Keratinocyte (primary cell): ENCODE measurements around the gene KLF7. TPM values are rescaled to one million over a fixed set of nuclear protein-coding genes. Genes with fewer than 3 reads are reported as not detected.

ENCODE experiments used
- DNase-seq: peaks from one replicate; pipeline ENCODE4 v3.0.0-alpha.2; 2011; ENCODE audit warnings: low read depth, missing footprints, low spot score
- FAIRE-seq: peaks from 2 replicates; lab custom pipeline; 2011; peaks lifted over from hg19 to GRCh38; lab: Jason Lieb, UNC
- H2AFZ ChIP-seq: 2 replicates; pipeline ENCODE4 v1.6.0; 2012; ENCODE audit warnings: low read length, control low read depth, inconsistent platforms; ENCODE audit not compliant: control insufficient read depth
- H3K27ac ChIP-seq: 2 replicates; pipeline ENCODE4 v1.5.1; 2011; ENCODE audit warnings: low read length; ENCODE audit not compliant: control insufficient read depth, insufficient read depth
- H3K27me3 ChIP-seq: 3 replicates; pipeline ENCODE4 v1.6.0; 2011; ENCODE audit warnings: low read length; ENCODE audit not compliant: control insufficient read depth, insufficient read depth; ENCODE audit errors: extremely low read depth
- H3K36me3 ChIP-seq, 2 experiments: 2 replicates in 1 of 2; 3 replicates in 1 of 2; pipeline ENCODE4 v1.5.1; 2011; ENCODE audit warnings: low read length in 2 of 2, mild to moderate bottlenecking in 1 of 2; ENCODE audit not compliant: control insufficient read depth in 2 of 2, insufficient read depth in 2 of 2; ENCODE audit errors: extremely low read depth in 1 of 2
- H3K4me1 ChIP-seq: 3 replicates; pipeline ENCODE4 v1.5.1; 2011; ENCODE audit warnings: low read length; ENCODE audit not compliant: control insufficient read depth, insufficient read depth; ENCODE audit errors: extremely low read depth
- H3K4me2 ChIP-seq: 3 replicates; pipeline ENCODE4 v1.6.0; 2011; ENCODE audit warnings: low read depth, low read length; ENCODE audit not compliant: control insufficient read depth, insufficient read depth; ENCODE audit errors: extremely low read depth
- H3K4me3 ChIP-seq, 3 experiments: fragments of 200-600 bp in 1 of 3; sonication (generic) in 1 of 3; 2 replicates in 2 of 3; 3 replicates in 1 of 3; pipeline ENCODE4 v1.5.1; 2011 to 2016; ENCODE audit warnings: low read length in 3 of 3, mild to moderate bottlenecking in 3 of 3, control low read depth in 2 of 3, inconsistent platforms in 1 of 3, low read depth in 1 of 3, mixed read lengths in 1 of 3, mixed run types in 1 of 3, moderate library complexity in 1 of 3; ENCODE audit not compliant: control insufficient read depth in 2 of 3, insufficient read depth in 2 of 3; ENCODE audit errors: extremely low read depth in 1 of 3
- H3K79me2 ChIP-seq: 2 replicates; pipeline ENCODE4 v1.6.0; 2012; ENCODE audit warnings: low read length; ENCODE audit not compliant: control insufficient read depth, insufficient read depth
- H3K9ac ChIP-seq: 3 replicates; pipeline ENCODE4 v1.6.0; 2011; ENCODE audit warnings: low read length; ENCODE audit not compliant: control insufficient read depth, insufficient read depth; ENCODE audit errors: extremely low read depth
- H3K9me1 ChIP-seq: 3 replicates; pipeline ENCODE4 v1.6.0; 2011; ENCODE audit warnings: low read length; ENCODE audit not compliant: control insufficient read depth, insufficient read depth; ENCODE audit errors: extremely low read depth
- H3K9me3 ChIP-seq: 2 replicates; pipeline ENCODE4 v1.5.1; 2012; ENCODE audit warnings: low read depth, low read length; ENCODE audit not compliant: control insufficient read depth
- H4K20me1 ChIP-seq: 3 replicates; pipeline ENCODE4 v1.6.0; 2011; ENCODE audit warnings: low read length; ENCODE audit not compliant: control insufficient read depth, insufficient read depth; ENCODE audit errors: extremely low read depth
- EZH2 ChIP-seq: IDR thresholded peaks from one replicate; pipeline ENCODE4 v1.6.1; 2012; ENCODE audit warnings: inconsistent platforms, mild to moderate bottlenecking, low read length, moderate library complexity
- dilution Hi-C: fragments of 300-500 bp; cut with MboI; formaldehyde crosslinking; loops from one replicate; pipeline ENCODE4 v1.7.0; 2020; ENCODE audit warnings: low sequenced_read_pairs; ENCODE audit not compliant: extremely low pct_ligation_motif_present
- polyA plus RNA-seq, 5 experiments: library from polyadenylated mRNA; depleted of rRNA in 3 of 5; stranded (reverse) in 3 of 5; stranded (forward) in 1 of 5; unstranded in 1 of 5; fragments of >200 nt; gene quantifications; 1 replicate in 1 of 5; 2 replicates in 3 of 5; 3 replicates in 1 of 5; pipeline versions ENCODE4 v1.2.1 to v1.2.3, GENCODE V29; 2011 to 2012; ENCODE audit warnings: missing spikeins in 2 of 5, low read depth in 1 of 5, low replicate concordance in 1 of 5
- TF ChIP-seq, protein P1 (sequence below), 3 experiments: IDR thresholded peaks in 1 of 3; conservative IDR thresholded peaks in 1 of 3; optimal IDR thresholded peaks in 1 of 3; 2 replicates in 2 of 3; 3 replicates in 1 of 3; pipeline versions ENCODE3 to v1.5.1; 2011; ENCODE audit warnings: low read length in 3 of 3, mild to moderate bottlenecking in 3 of 3, moderate library complexity in 2 of 3, control low read depth in 1 of 3, inconsistent platforms in 1 of 3; ENCODE audit not compliant: insufficient read depth in 2 of 3; ENCODE audit errors: extremely low read depth in 1 of 3

The KLF7 gene
- polyA plus RNA-seq, 1 donor (not counting 4 experiments of a cell fraction or from before 2014, with no cell fraction given), result 44.7 TPM

DNA sequence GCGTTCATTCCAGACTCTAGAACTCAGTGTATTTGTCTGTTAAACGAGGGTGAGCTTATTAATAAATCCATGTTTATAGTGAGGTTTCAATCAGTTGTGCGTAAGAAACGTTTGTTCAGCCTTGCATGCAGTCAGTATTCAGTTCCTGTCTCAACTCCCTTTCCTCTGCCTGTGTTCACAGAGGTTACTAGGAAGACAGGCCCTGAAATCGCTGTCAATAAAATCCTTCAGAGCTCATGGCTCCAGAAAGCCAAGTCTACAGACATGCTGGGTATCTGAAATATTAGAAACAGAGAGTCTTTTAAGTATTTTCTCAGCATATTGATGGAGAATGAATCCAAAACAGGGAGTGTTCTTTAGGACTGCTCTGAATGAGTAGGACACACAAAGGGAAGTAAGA is 75.4 kb downstream of the KLF7 start:
- peaks cover 17 to 55% of the 10 kb centered on the region in 2 experiments for H3K36me3 ChIP-seq
- H3K79me2 ChIP-seq, result peaks cover 80% of the 10 kb centered on the region
- no peaks in the 10 kb centered on the region for H3K4me1 ChIP-seq
- no peak overlapping the region for H3K27ac ChIP-seq
- H3K9ac ChIP-seq, result no peak overlapping the region
- peaks cover 5% of the 10 kb centered on the region for H4K20me1 ChIP-seq
- TF ChIP-seq, protein P1, sequence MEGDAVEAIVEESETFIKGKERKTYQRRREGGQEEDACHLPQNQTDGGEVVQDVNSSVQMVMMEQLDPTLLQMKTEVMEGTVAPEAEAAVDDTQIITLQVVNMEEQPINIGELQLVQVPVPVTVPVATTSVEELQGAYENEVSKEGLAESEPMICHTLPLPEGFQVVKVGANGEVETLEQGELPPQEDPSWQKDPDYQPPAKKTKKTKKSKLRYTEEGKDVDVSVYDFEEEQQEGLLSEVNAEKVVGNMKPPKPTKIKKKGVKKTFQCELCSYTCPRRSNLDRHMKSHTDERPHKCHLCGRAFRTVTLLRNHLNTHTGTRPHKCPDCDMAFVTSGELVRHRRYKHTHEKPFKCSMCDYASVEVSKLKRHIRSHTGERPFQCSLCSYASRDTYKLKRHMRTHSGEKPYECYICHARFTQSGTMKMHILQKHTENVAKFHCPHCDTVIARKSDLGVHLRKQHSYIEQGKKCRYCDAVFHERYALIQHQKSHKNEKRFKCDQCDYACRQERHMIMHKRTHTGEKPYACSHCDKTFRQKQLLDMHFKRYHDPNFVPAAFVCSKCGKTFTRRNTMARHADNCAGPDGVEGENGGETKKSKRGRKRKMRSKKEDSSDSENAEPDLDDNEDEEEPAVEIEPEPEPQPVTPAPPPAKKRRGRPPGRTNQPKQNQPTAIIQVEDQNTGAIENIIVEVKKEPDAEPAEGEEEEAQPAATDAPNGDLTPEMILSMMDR (optimal IDR thresholded peaks at IDR 0.05 in 1 of 3, IDR thresholded peaks at IDR 0.05 in 1 of 3, conservative IDR thresholded peaks at IDR 0.05 in 1 of 3; ENCODE audit: extremely low read depth in 1 of 3, insufficient read depth in 2 of 3, low read length in 3 of 3), result no peak
- no peak for TF ChIP-seq EZH2
- H3K9me1 ChIP-seq, result no peaks in the 10 kb centered on the region
- DNase-seq, result no peak
- dilution Hi-C loops, result no loop called here
- H3K4me3 ChIP-seq, result no peak overlapping the region
- no peaks in the 10 kb centered on the region for H3K27me3 ChIP-seq
- H2AFZ ChIP-seq, result no peak overlapping the region
- H3K4me2 ChIP-seq, result no peak overlapping the region
- FAIRE-seq, result no peak
- H3K9me3 ChIP-seq, result no peaks in the 10 kb centered on the region

DNA sequence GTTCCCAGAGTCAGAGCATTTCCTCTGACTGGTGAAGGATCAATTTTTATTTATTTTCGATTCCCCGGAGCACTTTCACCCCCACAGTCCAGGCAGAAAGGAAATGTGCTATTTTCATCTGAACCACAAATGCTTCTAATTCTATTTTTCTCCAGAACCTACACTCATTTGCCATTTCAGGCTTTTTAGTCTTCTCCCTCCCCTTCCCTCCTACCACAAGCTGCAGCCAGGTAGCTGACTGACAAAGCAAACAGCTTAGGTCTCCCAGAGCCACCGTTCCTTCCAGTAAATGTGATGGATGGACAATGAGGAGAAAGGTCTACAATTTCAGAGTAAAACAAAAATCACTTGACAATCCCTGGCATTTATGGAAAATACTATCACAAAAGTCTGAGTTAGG is 76.9 kb downstream of the KLF7 start:
- TF ChIP-seq EZH2, result no peak
- TF ChIP-seq, protein P1 (optimal IDR thresholded peaks at IDR 0.05 in 1 of 3, IDR thresholded peaks at IDR 0.05 in 1 of 3, conservative IDR thresholded peaks at IDR 0.05 in 1 of 3; ENCODE audit: extremely low read depth in 1 of 3, insufficient read depth in 2 of 3, low read length in 3 of 3), result no peak
- Histone ChIP-seq H3K9me3 (no peaks in the 10 kb centered on the region), H3K4me3 (no peak overlapping the region), H3K36me3 (peaks cover 20 to 58% of the 10 kb centered on the region in 2 experiments), H3K9ac (no peak overlapping the region), H3K9me1 (no peaks in the 10 kb centered on the region), H3K27me3 (no peaks in the 10 kb centered on the region), H3K4me1 (no peaks in the 10 kb centered on the region), H4K20me1 (peaks cover 5% of the 10 kb centered on the region), H3K79me2 (peaks cover 74% of the 10 kb centered on the region), H3K4me2 (no peak overlapping the region), H2AFZ (no peak overlapping the region), H3K27ac (no peak overlapping the region)
- FAIRE-seq (no peak), DNase-seq (no peak)
- dilution Hi-C loops, result no loop called here
